Suprapubic skin (tissue), 4 donors: ENCODE data around the gene ZBED1. TPM values are rescaled to one million over a fixed set of nuclear protein-coding genes. Genes with fewer than 3 reads are reported as not detected.

ENCODE experiments used
- DNase-seq, 2 donors: peaks; one replicate each; pipeline ENCODE4 v3.0.0-alpha.2; 2019; ENCODE audit warnings: low spot score in 2 of 2
- H3K27ac ChIP-seq: fragments of 200-600 bp; sonication (generic); one replicate; pipeline ENCODE4 v1.5.1; 2019
- H3K27me3 ChIP-seq: fragments of 200-600 bp; sonication (generic); one replicate; pipeline ENCODE4 v1.5.1; 2019
- H3K36me3 ChIP-seq: fragments of 200-600 bp; sonication (generic); one replicate; pipeline ENCODE4 v1.5.1; 2019
- H3K4me1 ChIP-seq: fragments of 200-600 bp; sonication (generic); one replicate; pipeline ENCODE4 v1.5.1; 2019
- H3K4me3 ChIP-seq: fragments of 200-600 bp; sonication (generic); one replicate; pipeline ENCODE4 v1.5.1; 2019; ENCODE audit warnings: mild to moderate bottlenecking
- H3K9me3 ChIP-seq: fragments of 200-600 bp; sonication (generic); one replicate; pipeline ENCODE4 v1.5.1; 2019
- EP300 ChIP-seq: sonication (generic); formaldehyde crosslinking; IDR thresholded peaks from one replicate; pipeline ENCODE4 v1.6.1; 2017; ENCODE audit warnings: antibody characterized with exemption
- POLR2A ChIP-seq, 2 donors: fragments of 450-650 bp; IDR thresholded peaks; one replicate each; pipeline ENCODE4 v1.6.1; 2017; ENCODE audit warnings: antibody characterized with exemption in 2 of 2, mild to moderate bottlenecking in 2 of 2, moderate library complexity in 2 of 2
- POLR2AphosphoS5 ChIP-seq, 3 donors: sonication (generic); formaldehyde crosslinking; IDR thresholded peaks; one replicate each; pipeline ENCODE4 v1.6.1; 2017; ENCODE audit warnings: antibody characterized with exemption in 3 of 3
- WGBS: methylation state at CpG from one replicate; pipeline ENCODE4 v1.1.5; 2018; 5-methylcytosine and 5-hydroxymethylcytosine counted together
- total RNA-seq, 4 donors: library from RNA; depleted of rRNA; stranded (reverse); fragments of >200 nt; gene quantifications; one replicate each; pipeline ENCODE4 v1.1.0, GENCODE V29; 2016
- TF ChIP-seq, protein P1 (sequence below), 2 donors: fragments of 200-600 bp in 1 of 2; fragments of 450-650 bp in 1 of 2; sonication (generic) in 1 of 2; IDR thresholded peaks; one replicate each; pipeline ENCODE4 v1.5.1; 2016 to 2019; ENCODE audit warnings: antibody characterized with exemption in 2 of 2, mild to moderate bottlenecking in 1 of 2, moderate library complexity in 1 of 2

Gene ZBED1
- total RNA-seq, 4 donors from 2014 or later: 41.5 to 67.3 (median 55.1) TPM

DNA sequence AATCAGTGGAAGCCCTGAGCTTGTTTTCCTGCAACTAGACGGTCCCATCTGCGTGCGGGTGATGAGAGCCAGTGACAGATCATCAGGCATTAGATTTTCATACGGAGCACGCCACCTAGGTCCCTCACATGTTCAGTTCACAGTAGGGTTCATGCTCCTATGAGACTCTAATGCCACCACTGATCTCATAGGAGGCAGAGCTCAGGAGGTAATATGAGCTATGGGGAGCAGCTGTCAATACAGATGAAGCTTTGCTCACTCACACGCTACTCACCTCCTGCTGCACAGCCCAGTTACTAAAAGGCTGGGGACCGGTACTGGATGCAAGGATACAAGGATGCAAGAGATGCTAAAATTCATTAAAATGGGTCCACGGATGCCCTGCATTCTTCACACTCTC, 61.2 kb downstream of the ZBED1 start:
- Histone ChIP-seq H3K4me1 (no peaks in the 10 kb centered on the region), H3K9me3 (no peaks in the 10 kb centered on the region), H3K27me3 (no peaks in the 10 kb centered on the region), H3K27ac (no peak overlapping the region), H3K36me3 (peaks cover 11% of the 10 kb centered on the region), H3K4me3 (no peak overlapping the region)
- TF ChIP-seq POLR2A (IDR thresholded peaks at IDR 0.05) (no peak), EP300 (no peak), POLR2AphosphoS5 (IDR thresholded peaks at IDR 0.05) (no peak)
- TF ChIP-seq, protein P1, sequence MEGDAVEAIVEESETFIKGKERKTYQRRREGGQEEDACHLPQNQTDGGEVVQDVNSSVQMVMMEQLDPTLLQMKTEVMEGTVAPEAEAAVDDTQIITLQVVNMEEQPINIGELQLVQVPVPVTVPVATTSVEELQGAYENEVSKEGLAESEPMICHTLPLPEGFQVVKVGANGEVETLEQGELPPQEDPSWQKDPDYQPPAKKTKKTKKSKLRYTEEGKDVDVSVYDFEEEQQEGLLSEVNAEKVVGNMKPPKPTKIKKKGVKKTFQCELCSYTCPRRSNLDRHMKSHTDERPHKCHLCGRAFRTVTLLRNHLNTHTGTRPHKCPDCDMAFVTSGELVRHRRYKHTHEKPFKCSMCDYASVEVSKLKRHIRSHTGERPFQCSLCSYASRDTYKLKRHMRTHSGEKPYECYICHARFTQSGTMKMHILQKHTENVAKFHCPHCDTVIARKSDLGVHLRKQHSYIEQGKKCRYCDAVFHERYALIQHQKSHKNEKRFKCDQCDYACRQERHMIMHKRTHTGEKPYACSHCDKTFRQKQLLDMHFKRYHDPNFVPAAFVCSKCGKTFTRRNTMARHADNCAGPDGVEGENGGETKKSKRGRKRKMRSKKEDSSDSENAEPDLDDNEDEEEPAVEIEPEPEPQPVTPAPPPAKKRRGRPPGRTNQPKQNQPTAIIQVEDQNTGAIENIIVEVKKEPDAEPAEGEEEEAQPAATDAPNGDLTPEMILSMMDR (IDR thresholded peaks at IDR 0.05): no peak
- WGBS: 96% methylated on average over 7 of the region's 8 CpGs
- peak in 1 of 2 donors; percentile 18 for DNase-seq

Other genes with a start within 250 kb of the ZBED1 start
- 10 to 100 TPM in 3 of 4 donors, 1 to 10 TPM in 1; 8.2 to 35.7 (median 16.1) TPM for gene DHRSX, start within 50 bp of the ZBED1 start, total RNA-seq
- 100 to 1,000 TPM; 162 to 192 (median 179) TPM for gene CD99, start 190.3 kb upstream of the ZBED1 start, total RNA-seq